PC-3 (cell line): ENCODE data around the gene EMC9. TPM values are rescaled to one million over a fixed set of nuclear protein-coding genes. Genes with fewer than 3 reads are reported as not detected.

ENCODE experiments used
- ATAC-seq: fragments of 200-7000 bp; cut with Tn5 transposase; 2 replicates; pipeline ENCODE4 v1.9.1; 2020; ENCODE audit warnings: mild to moderate bottlenecking, moderate library complexity
- BruUV-seq: library from RNA; stranded (reverse); fragments of 400-500 nt; replicated peaks from 2 replicates; lab custom pipeline; 2021; lab: Mats Ljungman, UMichigan
- CTCF ChIA-PET: fragments of 300-600 bp; sonication (Branson Sonifier 250); formaldehyde crosslinking; loops from one replicate; lab custom pipeline; 2022; ENCODE audit warnings: antibody characterized with exemption; lab: Charles Lee
- POLR2A ChIA-PET: fragments of 300-600 bp; sonication (Branson Sonifier 250); formaldehyde crosslinking; loops from one replicate; lab custom pipeline; 2022; ENCODE audit warnings: antibody characterized with exemption; ENCODE audit not compliant: unreplicated experiment; lab: Charles Lee
- DNase-seq: peaks from one replicate; pipeline ENCODE4 v3.0.0-alpha.2; 2015
- H2AFZ ChIP-seq: fragments of 300-600 bp; sonication (generic); 2 replicates; pipeline ENCODE4 v1.6.0; 2016; ENCODE audit warnings: antibody characterized with exemption, low read length
- H3F3A ChIP-seq: fragments of 300-600 bp; sonication (generic); one replicate; pipeline ENCODE4 v1.6.0; 2017; ENCODE audit warnings: antibody characterized with exemption, low read length, control low read depth, mild to moderate bottlenecking; ENCODE audit not compliant: unreplicated experiment
- H3K27ac ChIP-seq: fragments of 300-600 bp; sonication (generic); 2 replicates; pipeline ENCODE4 v1.5.1; 2016; ENCODE audit warnings: mild to moderate bottlenecking, low read length
- H3K27me3 ChIP-seq: fragments of 300-600 bp; sonication (generic); 2 replicates; pipeline ENCODE4 v1.6.1; 2016; ENCODE audit warnings: low read length, mixed read lengths
- H3K36me3 ChIP-seq: fragments of 300-600 bp; sonication (generic); 2 replicates; pipeline ENCODE4 v1.6.1; 2016; ENCODE audit warnings: low read depth, mixed run types, low read length, mixed read lengths
- H3K4me1 ChIP-seq: fragments of 300-600 bp; sonication (generic); 2 replicates; pipeline ENCODE4 v1.5.1; 2016; ENCODE audit warnings: low read length; ENCODE audit not compliant: insufficient read depth
- H3K4me2 ChIP-seq: fragments of 300-600 bp; sonication (generic); 2 replicates; pipeline ENCODE4 v1.6.0; 2016; ENCODE audit warnings: low read length
- H3K4me3 ChIP-seq: fragments of 300-600 bp; sonication (generic); 2 replicates; pipeline ENCODE4 v1.5.1; 2016; ENCODE audit warnings: mild to moderate bottlenecking, low read length, mixed read lengths
- H3K79me2 ChIP-seq: fragments of 300-600 bp; sonication (generic); 2 replicates; pipeline ENCODE4 v1.6.1; 2017; ENCODE audit warnings: low read length, mixed read lengths
- H3K9ac ChIP-seq: fragments of 300-600 bp; sonication (generic); 2 replicates; pipeline ENCODE4 v1.6.0; 2016; ENCODE audit warnings: mild to moderate bottlenecking, low read length
- H3K9me2 ChIP-seq: fragments of 300-600 bp; sonication (generic); replicated peaks from 2 replicates; pipeline ENCODE4 v1.6.1; 2016; ENCODE audit warnings: mixed run types, low read length, mixed read lengths
- H3K9me3 ChIP-seq: fragments of 300-600 bp; sonication (generic); 2 replicates; pipeline ENCODE4 v1.6.1; 2016; ENCODE audit warnings: low read length, mixed read lengths
- H4K20me1 ChIP-seq: fragments of 300-600 bp; sonication (generic); 2 replicates; pipeline ENCODE4 v1.6.1; 2016; ENCODE audit warnings: low read length, mixed read lengths
- EZH2 ChIP-seq: fragments of 300-600 bp; sonication (generic); IDR thresholded peaks from one replicate; pipeline ENCODE4 v1.6.1; 2017; ENCODE audit warnings: antibody characterized with exemption, mild to moderate bottlenecking, low read length; ENCODE audit not compliant: unreplicated experiment
- EZH2phosphoT487 ChIP-seq: fragments of 300-600 bp; sonication (generic); IDR thresholded peaks from 2 replicates; pipeline ENCODE4 v1.6.1; 2018; ENCODE audit warnings: mild to moderate bottlenecking, antibody characterized with exemption, low read length, borderline replicate concordance
- intact Hi-C: fragments of 100-400 bp; cut with micrococcal nuclease; formaldehyde crosslinking; loops from 2 replicates; pipeline ENCODE4 v1.9.0; 2023
- total RNA-seq: library from RNA; depleted of rRNA; stranded (reverse); fragments of >200 nt; gene quantifications from 2 replicates; pipeline ENCODE4 v1.2.3, GENCODE V29; 2014
- TF ChIP-seq, protein P1 (sequence below): fragments of 300-600 bp; sonication (generic); conservative IDR thresholded peaks from 2 replicates; pipeline ENCODE4 v1.5.1; 2017; ENCODE audit warnings: antibody characterized with exemption, low read depth, mild to moderate bottlenecking, low read length

EMC9 gene
- total RNA-seq, 1 experiment from 2014 or later = 30.1 TPM

DNA sequence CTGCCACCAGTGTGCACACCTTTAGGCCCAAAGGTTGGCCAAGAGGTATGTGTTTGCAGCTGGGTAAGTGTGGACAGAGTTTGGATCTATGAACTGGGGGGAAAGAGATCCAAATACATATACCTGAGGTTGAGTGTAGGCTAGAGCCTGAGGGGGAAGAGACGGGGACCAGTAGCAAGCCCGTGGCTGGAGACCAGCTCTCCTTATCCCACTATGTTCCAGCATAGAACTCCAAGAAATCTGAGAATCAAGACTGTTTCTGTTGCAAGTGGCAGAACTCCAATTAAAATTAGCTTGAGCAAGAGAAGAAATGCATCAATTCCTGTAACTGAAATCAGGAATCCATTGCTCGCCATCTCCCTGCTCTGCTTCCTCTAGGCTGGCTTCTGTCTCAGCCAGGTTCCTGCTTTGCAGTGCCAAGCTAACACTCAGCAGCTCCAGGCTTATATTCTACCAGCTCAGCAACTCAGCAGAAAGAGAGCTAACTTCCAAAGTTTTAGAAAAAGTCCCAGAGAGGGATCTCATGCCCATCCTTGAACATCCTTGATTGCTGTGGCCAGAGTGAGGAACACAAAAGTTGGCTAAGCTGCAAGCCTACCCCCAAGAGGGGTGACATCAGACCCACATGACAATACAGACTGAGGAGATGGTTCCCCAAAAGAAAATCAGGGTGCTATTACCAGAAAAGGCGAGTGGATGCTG is 48.7 kb downstream of the EMC9 start:
- ChIA-PET POLR2A (interaction anchor here (0.6 kb wide), 1 partner anchor 13 kb away, joined by 5 read pairs; no protein-coding TSS in a partner anchor), CTCF (interaction anchor here (0.8 to 1.0 kb wide), 2 partner anchors 16 to 34 kb away, joined by 4 to 5 read pairs; no protein-coding TSS in a partner anchor)
- DNase-seq (no peak), ATAC-seq (no peak)
- no peaks in the 10 kb centered on the region for H4K20me1 ChIP-seq
- no peak overlapping the region for H3K27ac ChIP-seq
- H2AFZ ChIP-seq = no peak overlapping the region
- H3K79me2 ChIP-seq = peaks cover 8% of the 10 kb centered on the region; the same call in 1 of the 2 replicates
- no peak overlapping the region for H3K4me3 ChIP-seq
- intact Hi-C loops = no loop called here
- no peak overlapping the region for H3K9ac ChIP-seq
- no TSS peak for BruUV-seq
- H3K4me1 ChIP-seq = peaks cover 9% of the 10 kb centered on the region
- H3K4me2 ChIP-seq = no peak overlapping the region
- TF ChIP-seq, protein P1, sequence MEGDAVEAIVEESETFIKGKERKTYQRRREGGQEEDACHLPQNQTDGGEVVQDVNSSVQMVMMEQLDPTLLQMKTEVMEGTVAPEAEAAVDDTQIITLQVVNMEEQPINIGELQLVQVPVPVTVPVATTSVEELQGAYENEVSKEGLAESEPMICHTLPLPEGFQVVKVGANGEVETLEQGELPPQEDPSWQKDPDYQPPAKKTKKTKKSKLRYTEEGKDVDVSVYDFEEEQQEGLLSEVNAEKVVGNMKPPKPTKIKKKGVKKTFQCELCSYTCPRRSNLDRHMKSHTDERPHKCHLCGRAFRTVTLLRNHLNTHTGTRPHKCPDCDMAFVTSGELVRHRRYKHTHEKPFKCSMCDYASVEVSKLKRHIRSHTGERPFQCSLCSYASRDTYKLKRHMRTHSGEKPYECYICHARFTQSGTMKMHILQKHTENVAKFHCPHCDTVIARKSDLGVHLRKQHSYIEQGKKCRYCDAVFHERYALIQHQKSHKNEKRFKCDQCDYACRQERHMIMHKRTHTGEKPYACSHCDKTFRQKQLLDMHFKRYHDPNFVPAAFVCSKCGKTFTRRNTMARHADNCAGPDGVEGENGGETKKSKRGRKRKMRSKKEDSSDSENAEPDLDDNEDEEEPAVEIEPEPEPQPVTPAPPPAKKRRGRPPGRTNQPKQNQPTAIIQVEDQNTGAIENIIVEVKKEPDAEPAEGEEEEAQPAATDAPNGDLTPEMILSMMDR = no peak
- TF ChIP-seq EZH2 = no peak
- TF ChIP-seq EZH2phosphoT487 = no peak
- H3K9me3 ChIP-seq = no peaks in the 10 kb centered on the region
- no peaks in the 10 kb centered on the region for H3F3A ChIP-seq
- H3K9me2 ChIP-seq = no peaks in the 10 kb centered on the region
- no peaks in the 10 kb centered on the region for H3K27me3 ChIP-seq
- no peaks in the 10 kb centered on the region for H3K36me3 ChIP-seq

DNA sequence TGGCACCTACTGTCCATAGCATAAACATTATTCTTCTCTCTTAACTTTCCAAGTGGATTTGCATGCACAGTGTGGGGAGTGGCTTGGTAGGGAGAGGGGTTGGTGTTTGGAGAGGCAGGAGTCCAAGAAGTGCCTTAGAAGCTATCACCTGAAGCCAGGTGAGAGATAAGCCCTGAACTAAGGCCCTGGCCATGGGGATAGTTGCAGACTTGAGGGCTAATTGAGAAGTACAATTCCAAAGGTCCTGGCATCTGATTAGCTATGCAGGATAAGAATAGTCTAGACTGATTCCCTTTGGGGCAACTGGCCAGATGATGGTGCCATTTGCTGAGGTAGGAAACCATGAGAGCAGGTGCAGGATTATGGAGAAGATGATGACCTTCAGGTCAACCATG is 49.3 kb downstream of the EMC9 start:
- Histone ChIP-seq H3K9ac (no peak overlapping the region), H3K4me3 (no peak overlapping the region), H3K27ac (no peak overlapping the region), H3K27me3 (no peaks in the 10 kb centered on the region), H2AFZ (no peak overlapping the region), H4K20me1 (no peaks in the 10 kb centered on the region), H3K36me3 (no peaks in the 10 kb centered on the region), H3F3A (no peaks in the 10 kb centered on the region), H3K4me1 (peaks cover 9% of the 10 kb centered on the region), H3K9me3 (no peaks in the 10 kb centered on the region), H3K9me2 (no peaks in the 10 kb centered on the region), H3K79me2 (peaks cover 8% of the 10 kb centered on the region; the same call in 1 of the 2 replicates), H3K4me2 (no peak overlapping the region)
- CTCF ChIA-PET = interaction anchor here (0.8 to 1.0 kb wide), 2 partner anchors 17 to 34 kb away, joined by 4 to 5 read pairs; no protein-coding TSS in a partner anchor
- no peak for DNase-seq
- no TSS peak for BruUV-seq
- POLR2A ChIA-PET = no interaction called here
- intact Hi-C loops = no loop called here
- TF ChIP-seq EZH2 (no peak), EZH2phosphoT487 (no peak)
- TF ChIP-seq, protein P1 = no peak
- no peak for ATAC-seq

- POLR2A ChIA-PET = no interaction called here
- intact Hi-C loops = loop anchor here (1.0 to 2.0 kb wide), 2 partner anchors 32 to 75 kb away; no protein-coding TSS in a partner anchor
These were observed 51.5 kb downstream of the EMC9 start for GRCh38 chr14:24089890-24090289.

More at GRCh38 chr14:24089890-24090289, 51.5 kb downstream of the EMC9 start:
- H3K27ac ChIP-seq = no peak overlapping the region
- no peaks in the 10 kb centered on the region for H3K36me3 ChIP-seq
- H4K20me1 ChIP-seq = no peaks in the 10 kb centered on the region
- DNase-seq = no peak
- no peak overlapping the region for H3K4me3 ChIP-seq
- TF ChIP-seq EZH2phosphoT487 = no peak
- TF ChIP-seq, protein P1 = no peak
- TF ChIP-seq EZH2 = no peak
- no TSS peak for BruUV-seq
- H3K27me3 ChIP-seq = no peaks in the 10 kb centered on the region
- CTCF ChIA-PET = interaction anchor here (1.4 to 1.7 kb wide), 2 partner anchors 19 to 32 kb away, joined by 18 to 22 read pairs; no protein-coding TSS in a partner anchor
- H3K9ac ChIP-seq = no peak overlapping the region
- H3K9me3 ChIP-seq = no peaks in the 10 kb centered on the region
- no peak overlapping the region for H3K4me2 ChIP-seq
- H3K79me2 ChIP-seq = peaks cover 1% of the 10 kb centered on the region; the same call in 1 of the 2 replicates
- H3F3A ChIP-seq = no peaks in the 10 kb centered on the region
- no peaks in the 10 kb centered on the region for H3K9me2 ChIP-seq
- peaks cover 3% of the 10 kb centered on the region for H3K4me1 ChIP-seq
- no peak overlapping the region for H2AFZ ChIP-seq
- ATAC-seq = no peak
